Measurements from ENCODE around the gene ARL6. TPM values are rescaled to one million over a fixed set of nuclear protein-coding genes. Genes with fewer than 3 reads are reported as not detected.

The ARL6 gene
- total RNA-seq, 2 experiments from 2014 or later = 3.0 to 4.7 TPM

DNA sequence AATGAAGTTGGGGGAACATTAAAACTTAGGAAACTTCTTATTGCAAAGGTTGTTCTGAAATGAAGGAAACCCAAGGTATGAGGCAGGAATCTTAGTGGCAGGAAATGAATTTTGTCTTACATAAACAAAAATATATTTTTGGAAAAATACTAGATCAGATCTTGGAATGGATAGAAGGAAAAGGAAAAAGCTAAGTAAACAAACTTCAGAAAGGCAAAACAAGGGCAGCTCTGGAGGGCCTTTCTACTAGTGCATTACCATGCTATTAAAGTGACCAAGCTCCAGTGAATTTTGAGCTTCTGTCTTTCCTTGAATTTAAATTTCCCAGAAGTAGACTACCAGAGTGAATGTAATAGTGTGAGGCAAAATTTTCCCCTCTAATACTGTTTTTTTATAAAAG is 13.6 kb downstream of the ARL6 start:
- Mint-ChIP-seq H3K9me3 (no peaks in the 10 kb centered on the region), H3K27ac (no peak overlapping the region), H3K27me3 (ENCODE audit: low read depth) (no peaks in the 10 kb centered on the region), H3K4me3 (no peak overlapping the region), H3K36me3 (ENCODE audit: low read depth) (peaks cover 8% of the 10 kb centered on the region), H3K4me1 (ENCODE audit: low read depth) (no peaks in the 10 kb centered on the region)
- no peak for DNase-seq
- intact Hi-C loops (cut with micrococcal nuclease) = no loop called here
- CTCF ChIA-PET = interaction anchor here (1.0 kb wide), 1 partner anchor 14 kb away, joined by 3 read pairs; no protein-coding TSS in a partner anchor

DNA sequence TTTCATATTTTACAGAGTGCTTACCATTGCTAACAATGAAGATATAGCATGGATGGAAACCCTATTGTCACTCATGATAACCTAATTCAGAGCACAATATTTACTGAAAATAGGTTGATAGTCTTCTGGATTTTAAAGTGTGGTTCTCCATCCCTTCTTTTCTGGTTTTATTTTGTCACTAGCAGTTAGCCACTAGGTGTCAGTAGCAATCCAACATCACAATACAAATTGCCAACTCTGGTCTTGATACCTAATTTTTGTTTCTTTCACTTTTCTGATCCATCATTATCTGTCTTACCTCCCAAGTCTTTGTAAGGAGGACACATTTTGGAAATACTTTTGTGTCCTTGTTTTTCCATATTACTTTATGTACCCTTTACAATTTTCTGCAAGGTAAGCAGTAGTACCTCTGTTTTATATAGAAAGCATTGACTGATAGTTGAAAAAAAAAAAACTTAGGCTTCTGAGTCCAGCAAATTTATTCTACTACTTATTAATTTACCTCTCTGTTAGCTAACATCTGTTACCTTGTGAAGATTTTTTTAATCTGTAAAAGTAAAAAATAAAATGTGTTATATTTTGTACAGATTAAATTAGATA is 29.0 kb downstream of the ARL6 start:
- H3K27ac Mint-ChIP-seq = no peak overlapping the region
- no peaks in the 10 kb centered on the region for H3K27me3 Mint-ChIP-seq (ENCODE audit: low read depth)
- H3K4me1 Mint-ChIP-seq (ENCODE audit: low read depth) = no peaks in the 10 kb centered on the region
- DNase-seq = no peak
- intact Hi-C loops (cut with micrococcal nuclease) = loop anchor here (1.0 to 5.0 kb wide), 6 partner anchors 29 to 534 kb away; partner anchors contain the start of gene CRYBG3
- H3K4me3 Mint-ChIP-seq = no peak overlapping the region
- CTCF ChIA-PET = interaction anchor here (0.6 to 4.5 kb wide), 9 partner anchors 59 to 778 kb away, joined by 3 to 77 read pairs (median 4); no protein-coding TSS in a partner anchor
- no peaks in the 10 kb centered on the region for H3K36me3 Mint-ChIP-seq (ENCODE audit: low read depth)
- no peaks in the 10 kb centered on the region for H3K9me3 Mint-ChIP-seq

DNA sequence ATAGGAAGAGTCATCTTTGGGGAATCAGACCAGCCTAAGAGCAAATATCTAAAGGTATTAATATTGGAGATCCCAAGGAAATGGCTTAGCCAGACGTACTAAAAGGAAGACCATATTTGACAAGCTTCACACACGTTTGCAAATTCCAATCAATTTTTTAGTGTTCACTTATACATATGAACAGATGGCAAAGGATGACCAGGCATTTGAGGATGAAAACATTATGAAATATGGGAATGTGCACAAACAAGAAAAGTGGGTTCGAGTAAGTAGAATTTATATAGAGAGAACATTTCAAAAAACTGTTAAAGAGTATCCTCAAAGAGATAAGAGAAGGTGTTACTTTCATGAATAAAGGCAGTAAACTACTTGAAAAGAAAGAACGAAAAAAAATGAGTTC is 31.4 kb downstream of the ARL6 start:
- H3K36me3 Mint-ChIP-seq (ENCODE audit: low read depth) = no peaks in the 10 kb centered on the region
- intact Hi-C loops (cut with micrococcal nuclease) = no loop called here
- no peak overlapping the region for H3K4me3 Mint-ChIP-seq
- no peak for DNase-seq
- H3K9me3 Mint-ChIP-seq = no peaks in the 10 kb centered on the region
- no peaks in the 10 kb centered on the region for H3K27me3 Mint-ChIP-seq (ENCODE audit: low read depth)
- no peak overlapping the region for H3K27ac Mint-ChIP-seq
- no peaks in the 10 kb centered on the region for H3K4me1 Mint-ChIP-seq (ENCODE audit: low read depth)
- CTCF ChIA-PET = interaction anchor here (1.0 to 4.5 kb wide), 2 partner anchors 146 to 227 kb away, joined by 3 to 77 read pairs; no protein-coding TSS in a partner anchor

DNA sequence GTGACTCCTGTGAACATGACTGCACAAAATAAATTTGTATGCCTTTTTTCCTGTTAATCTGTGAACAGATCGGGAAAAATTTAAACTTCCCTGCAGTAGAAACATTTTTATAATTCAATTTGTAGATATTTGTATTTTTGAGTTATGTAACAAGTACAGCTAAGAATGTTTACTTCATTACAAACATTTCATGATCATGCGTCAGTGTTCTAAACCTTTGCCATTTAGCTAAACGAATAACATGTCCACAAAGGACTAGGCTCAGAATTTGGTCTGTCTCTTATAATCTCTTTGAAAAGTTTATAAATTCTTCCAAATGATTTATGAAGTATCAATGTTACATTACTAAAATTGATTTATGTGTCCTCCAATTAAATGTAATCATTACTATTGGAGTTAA is 39.9 kb downstream of the ARL6 start:
- H3K36me3 Mint-ChIP-seq (ENCODE audit: low read depth) = peaks cover 2% of the 10 kb centered on the region
- no peaks in the 10 kb centered on the region for H3K9me3 Mint-ChIP-seq
- DNase-seq = no peak
- no peaks in the 10 kb centered on the region for H3K4me1 Mint-ChIP-seq (ENCODE audit: low read depth)
- intact Hi-C loops (cut with micrococcal nuclease) = no loop called here
- H3K27ac Mint-ChIP-seq = no peak overlapping the region
- no peak overlapping the region for H3K4me3 Mint-ChIP-seq
- H3K27me3 Mint-ChIP-seq (ENCODE audit: low read depth) = no peaks in the 10 kb centered on the region
- CTCF ChIA-PET = interaction anchor here (0.7 to 0.9 kb wide), 2 partner anchors 206 to 223 kb away, joined by 3 read pairs; no protein-coding TSS in a partner anchor

DNA sequence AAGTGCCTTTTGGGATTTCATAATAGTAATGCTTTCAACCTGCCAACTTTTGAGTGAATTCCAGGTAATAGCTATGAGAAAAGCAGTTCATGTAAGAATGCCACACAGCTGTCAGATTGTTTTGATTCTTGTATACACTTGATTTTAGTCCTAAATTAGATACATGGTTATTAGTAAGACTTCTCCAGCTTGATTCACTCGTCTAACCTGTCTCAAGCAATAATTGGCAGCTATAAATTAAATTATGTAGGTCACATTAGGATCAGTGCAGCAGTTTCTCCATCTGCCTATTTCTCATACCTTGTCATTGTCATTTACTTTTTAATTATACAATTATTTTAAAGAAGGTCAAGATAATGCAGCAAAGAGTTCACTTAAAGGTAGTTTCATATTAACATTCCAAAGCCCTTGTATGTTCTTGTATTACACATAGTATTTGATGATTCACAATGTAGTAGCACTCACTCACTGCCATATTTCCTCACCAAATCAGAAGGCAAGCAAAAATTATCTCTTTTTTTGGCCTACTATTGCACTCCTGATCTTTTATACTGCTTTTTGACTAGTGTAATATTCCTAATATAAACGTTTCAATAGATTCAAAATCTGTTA is 46.3 kb downstream of the ARL6 start:
- Mint-ChIP-seq H3K27ac (no peak overlapping the region), H3K9me3 (no peaks in the 10 kb centered on the region), H3K27me3 (ENCODE audit: low read depth) (no peaks in the 10 kb centered on the region), H3K4me3 (no peak overlapping the region), H3K36me3 (ENCODE audit: low read depth) (no peaks in the 10 kb centered on the region), H3K4me1 (ENCODE audit: low read depth) (peaks cover 9% of the 10 kb centered on the region)
- intact Hi-C loops (cut with micrococcal nuclease) = no loop called here
- CTCF ChIA-PET = no interaction called here
- DNase-seq = no peak

DNA sequence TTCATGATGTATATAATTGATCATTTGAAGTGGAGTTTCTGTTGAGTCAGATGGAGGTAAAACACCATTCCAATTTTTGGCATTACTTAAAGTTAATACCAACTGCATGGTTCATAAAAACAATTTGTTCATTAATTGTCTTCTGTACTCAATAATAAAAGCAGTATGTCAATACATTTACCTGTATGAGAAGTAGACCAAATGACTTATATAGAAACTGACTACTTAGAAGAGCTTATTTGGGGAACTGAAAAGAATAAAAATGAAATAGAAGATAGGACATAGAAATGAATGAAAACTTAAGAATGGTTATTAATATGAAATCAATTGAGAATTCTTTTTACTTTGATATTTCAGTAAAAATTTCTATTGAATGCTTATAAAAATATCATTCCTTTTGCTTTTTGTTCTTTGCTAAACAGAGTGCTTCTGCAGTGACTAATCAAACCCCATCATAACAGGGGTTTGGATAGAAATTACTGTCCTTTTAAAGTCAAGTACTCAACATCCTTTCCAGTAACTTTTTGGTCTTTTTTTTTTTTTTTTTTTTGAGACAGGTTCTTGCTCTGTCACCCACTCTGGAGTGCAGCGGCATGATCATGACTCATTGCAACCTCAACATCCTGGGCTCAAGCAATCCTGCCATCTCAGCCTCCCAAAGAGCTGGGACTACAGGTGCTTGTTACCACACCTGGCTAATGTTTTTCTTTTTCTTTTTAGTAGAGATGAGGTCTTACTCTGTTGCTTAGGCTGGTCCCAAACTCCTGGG is 50.8 kb downstream of the ARL6 start:
- Mint-ChIP-seq H3K27me3 (ENCODE audit: low read depth) (peaks cover 1% of the 10 kb centered on the region), H3K27ac (peak overlapping the region; percentile 66), H3K36me3 (ENCODE audit: low read depth) (no peaks in the 10 kb centered on the region), H3K4me1 (ENCODE audit: low read depth) (peaks cover 13% of the 10 kb centered on the region), H3K4me3 (no peak overlapping the region), H3K9me3 (no peaks in the 10 kb centered on the region)
- DNase-seq = peak; percentile 77
- intact Hi-C loops (cut with micrococcal nuclease) = loop anchor here (1.0 kb wide), 4 partner anchors 51 to 742 kb away; partner anchors contain the start of genes ARL6 and RIOX2
- CTCF ChIA-PET = interaction anchor here (2.6 kb wide), 1 partner anchor 207 kb away, joined by 13 read pairs; no protein-coding TSS in a partner anchor

DNA sequence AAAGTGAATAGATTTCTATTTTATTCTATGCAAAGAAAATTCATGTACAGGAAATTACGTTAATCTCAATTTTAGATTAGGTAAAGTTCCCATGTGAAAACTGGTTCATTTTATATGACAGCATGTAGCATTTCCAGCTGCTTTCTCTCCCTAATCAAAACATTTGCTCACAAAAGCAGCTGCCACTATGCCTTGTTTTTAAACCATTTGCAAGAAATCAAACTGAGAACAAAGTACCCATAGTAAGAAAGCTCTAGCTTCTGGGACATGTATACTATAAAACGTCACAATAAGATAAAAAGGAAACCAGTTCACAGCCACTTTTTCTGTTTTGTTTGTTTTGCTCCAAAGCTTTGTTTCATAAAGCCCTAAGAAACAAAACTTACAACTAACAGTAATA is 52.3 kb downstream of the ARL6 start:
- no peaks in the 10 kb centered on the region for H3K36me3 Mint-ChIP-seq (ENCODE audit: low read depth)
- H3K4me3 Mint-ChIP-seq = no peak overlapping the region
- H3K27me3 Mint-ChIP-seq (ENCODE audit: low read depth) = peaks cover 4% of the 10 kb centered on the region
- H3K27ac Mint-ChIP-seq = no peak overlapping the region
- intact Hi-C loops (cut with micrococcal nuclease) = no loop called here
- no peak for DNase-seq
- no peaks in the 10 kb centered on the region for H3K9me3 Mint-ChIP-seq
- peaks cover 18% of the 10 kb centered on the region for H3K4me1 Mint-ChIP-seq (ENCODE audit: low read depth)
- CTCF ChIA-PET = interaction anchor here (1.0 to 2.6 kb wide), 2 partner anchors 158 to 206 kb away, joined by 3 to 13 read pairs; no protein-coding TSS in a partner anchor

DNA sequence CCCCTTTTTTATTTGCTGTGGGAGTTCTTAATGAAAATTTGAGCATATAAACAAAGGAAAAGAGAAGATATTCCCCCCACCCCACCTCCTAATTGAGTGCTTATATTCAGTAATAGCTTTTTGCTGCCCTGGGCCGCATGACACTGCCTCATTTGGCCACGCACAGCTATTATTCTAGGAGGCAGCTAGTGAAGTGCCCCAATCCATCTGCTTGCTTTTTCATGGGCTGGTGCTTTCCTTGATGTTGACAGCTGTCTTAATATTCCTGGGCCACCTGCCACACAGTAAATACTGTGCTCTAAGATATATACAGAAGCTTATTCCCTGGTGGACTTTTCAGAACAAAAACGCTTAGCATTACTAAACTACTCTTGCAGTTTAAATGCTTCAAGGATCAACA is 53.4 kb downstream of the ARL6 start:
- H3K4me1 Mint-ChIP-seq (ENCODE audit: low read depth) = peaks cover 23% of the 10 kb centered on the region
- CTCF ChIA-PET = no interaction called here
- intact Hi-C loops (cut with micrococcal nuclease) = no loop called here
- H3K36me3 Mint-ChIP-seq (ENCODE audit: low read depth) = no peaks in the 10 kb centered on the region
- no peak for DNase-seq
- no peaks in the 10 kb centered on the region for H3K9me3 Mint-ChIP-seq
- H3K4me3 Mint-ChIP-seq = no peak overlapping the region
- H3K27me3 Mint-ChIP-seq (ENCODE audit: low read depth) = peaks cover 10% of the 10 kb centered on the region
- no peak overlapping the region for H3K27ac Mint-ChIP-seq

DNA sequence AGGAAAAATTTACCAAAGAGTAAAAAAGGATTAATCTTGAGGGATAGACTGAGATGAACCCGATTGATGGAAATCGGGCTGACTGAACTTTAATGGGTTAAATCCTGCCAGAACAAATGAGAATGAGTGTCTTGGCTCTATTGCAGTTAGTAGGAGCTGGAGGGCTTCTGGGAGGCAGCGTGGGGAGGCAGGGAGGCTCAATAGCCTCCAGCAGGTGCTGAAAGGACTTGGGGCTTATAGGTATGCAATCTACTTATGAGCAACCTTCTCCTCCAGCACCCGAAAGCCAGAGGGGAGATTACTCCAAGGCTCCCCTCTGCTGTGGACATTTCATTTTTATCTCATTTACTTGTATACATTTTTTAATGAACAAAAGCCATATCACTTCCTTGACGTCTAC is 56.2 kb downstream of the ARL6 start:
- no peaks in the 10 kb centered on the region for H3K36me3 Mint-ChIP-seq (ENCODE audit: low read depth)
- peaks cover 19% of the 10 kb centered on the region for H3K4me1 Mint-ChIP-seq (ENCODE audit: low read depth)
- peaks cover 16% of the 10 kb centered on the region for H3K27me3 Mint-ChIP-seq (ENCODE audit: low read depth)
- CTCF ChIA-PET = interaction anchor here (0.9 to 2.0 kb wide), 6 partner anchors 31 to 217 kb away, joined by 3 to 6 read pairs (median 3); no protein-coding TSS in a partner anchor
- no peaks in the 10 kb centered on the region for H3K9me3 Mint-ChIP-seq
- intact Hi-C loops (cut with micrococcal nuclease) = loop anchor here (1.0 kb wide), 3 partner anchors 52 to 152 kb away; partner anchors contain the start of genes ARL6 and RIOX2
- no peak for DNase-seq
- H3K27ac Mint-ChIP-seq = no peak overlapping the region
- H3K4me3 Mint-ChIP-seq = peak overlapping the region; percentile 95

DNA sequence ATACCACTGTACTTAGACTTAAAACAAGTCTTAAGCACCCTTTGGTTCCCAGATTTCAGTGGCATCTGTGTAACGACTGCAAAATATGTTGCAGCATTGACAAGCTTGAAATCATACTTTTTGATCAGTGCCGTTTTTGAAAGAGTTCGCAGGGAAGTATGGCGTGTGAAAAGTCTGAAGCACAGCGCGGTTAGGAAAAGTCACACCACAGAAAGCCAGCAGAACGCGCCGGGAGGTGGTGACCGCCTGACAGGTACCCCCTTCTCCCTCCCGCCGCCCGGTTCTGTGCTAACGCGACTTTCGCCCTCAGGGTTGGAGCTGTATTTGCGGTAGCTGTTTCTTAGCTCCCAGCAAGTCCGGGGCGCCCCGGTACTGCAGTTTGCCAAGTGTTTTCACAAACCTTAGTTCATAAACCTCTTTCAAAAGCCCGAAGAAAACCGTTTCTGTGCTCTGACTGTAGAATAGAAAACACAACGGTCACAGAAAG is 56.8 kb downstream of the ARL6 start:
- peak overlapping the region; percentile 27 for H3K27ac Mint-ChIP-seq
- intact Hi-C loops (cut with micrococcal nuclease) = loop anchor here (1.0 kb wide), 3 partner anchors 51 to 151 kb away; partner anchors contain the start of genes ARL6 and RIOX2
- peak overlapping the region; percentile 95 for H3K4me3 Mint-ChIP-seq
- DNase-seq = peak; percentile 46
- H3K27me3 Mint-ChIP-seq (ENCODE audit: low read depth) = peaks cover 16% of the 10 kb centered on the region
- H3K9me3 Mint-ChIP-seq = no peaks in the 10 kb centered on the region
- no peaks in the 10 kb centered on the region for H3K36me3 Mint-ChIP-seq (ENCODE audit: low read depth)
- H3K4me1 Mint-ChIP-seq (ENCODE audit: low read depth) = peaks cover 14% of the 10 kb centered on the region
- CTCF ChIA-PET = interaction anchor here (0.8 to 2.0 kb wide), 7 partner anchors 31 to 217 kb away, joined by 3 to 6 read pairs (median 3); no protein-coding TSS in a partner anchor

DNA sequence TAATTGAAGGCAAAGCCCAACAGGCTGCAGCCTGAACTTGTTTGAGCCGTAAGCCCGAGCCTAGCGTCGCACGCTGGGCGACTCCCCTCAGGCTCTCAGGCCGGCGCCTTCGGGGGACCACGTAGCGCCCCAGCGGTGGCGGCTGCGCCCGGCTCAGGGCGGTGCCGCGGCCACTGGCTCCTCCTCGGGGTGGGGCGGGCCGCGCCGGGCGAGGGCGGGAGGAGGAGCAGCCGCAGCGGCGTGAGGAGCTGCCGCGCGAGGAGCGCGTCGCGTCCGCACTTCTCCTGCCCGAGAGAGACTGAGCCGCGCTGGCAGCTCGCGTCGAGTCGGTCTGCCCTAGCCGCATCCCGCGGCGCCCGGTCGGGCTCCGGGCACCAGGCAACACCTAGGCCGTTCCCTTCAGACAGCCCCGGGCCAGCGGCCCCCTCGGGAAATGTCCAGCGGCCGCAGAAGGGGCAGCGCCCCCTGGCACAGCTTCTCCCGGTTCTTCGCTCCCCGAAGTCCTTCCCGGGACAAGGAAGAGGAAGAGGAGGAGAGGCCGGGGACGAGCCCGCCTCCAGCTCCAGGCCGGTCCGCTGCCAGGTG is 57.3 kb downstream of the ARL6 start, which contains the start of gene CRYBG3:
TSS of gene CRYBG3 (plus strand) at position 238 of the 585 bp plus-strand sequence. CDS start at position 434, 196 bp downstream.
- H3K27me3 Mint-ChIP-seq (ENCODE audit: low read depth) = peaks cover 16% of the 10 kb centered on the region
- peak within 1 kb of the TSS; percentile 95 for H3K4me3 Mint-ChIP-seq
- peak within 1 kb of the TSS; percentile 27 for H3K27ac Mint-ChIP-seq
- H3K4me1 Mint-ChIP-seq (ENCODE audit: low read depth) = peaks cover 14% of the 10 kb centered on the region
- CTCF ChIA-PET = interaction anchor here (0.8 to 2.0 kb wide), 4 partner anchors 57 to 216 kb away, joined by 3 to 4 read pairs (median 3); no protein-coding TSS in a partner anchor
- intact Hi-C loops (cut with micrococcal nuclease) = loop anchor here (1.0 to 2.0 kb wide), 4 partner anchors 29 to 150 kb away; partner anchors contain the start of genes ARL6 and RIOX2
- no peaks in the 10 kb centered on the region for H3K9me3 Mint-ChIP-seq
- H3K36me3 Mint-ChIP-seq (ENCODE audit: low read depth) = no peaks in the 10 kb centered on the region
- peak; percentile 82 for DNase-seq
